ENCODE results near the gene CDC42BPA.
"Not testable (repeated sequence)": the region's sequence is repeated elsewhere in the genome, so short reads cannot be mapped to it uniquely, and the experiment has no call there.

Gene CDC42BPA

GRCh38 chr1:227255086-227255732 is 63.1 kb downstream of the CDC42BPA start:
- DNase-seq (ENCODE audit: low read depth), result no peak

- DNase-seq (ENCODE audit: low read depth), result no peak
Measured at GRCh38 chr1:227253065-227253464, 65.2 kb downstream of the CDC42BPA start.

- DNase-seq (ENCODE audit: low read depth), result no peak
Measured at GRCh38 chr1:227245613-227246320, 72.5 kb downstream of the CDC42BPA start.

GRCh38 chr1:227244339-227245118 is 73.8 kb downstream of the CDC42BPA start:
- no peak for DNase-seq (ENCODE audit: low read depth)

GRCh38 chr1:227242811-227243682 is 75.2 kb downstream of the CDC42BPA start:
- DNase-seq (ENCODE audit: low read depth), result no peak

DNA sequence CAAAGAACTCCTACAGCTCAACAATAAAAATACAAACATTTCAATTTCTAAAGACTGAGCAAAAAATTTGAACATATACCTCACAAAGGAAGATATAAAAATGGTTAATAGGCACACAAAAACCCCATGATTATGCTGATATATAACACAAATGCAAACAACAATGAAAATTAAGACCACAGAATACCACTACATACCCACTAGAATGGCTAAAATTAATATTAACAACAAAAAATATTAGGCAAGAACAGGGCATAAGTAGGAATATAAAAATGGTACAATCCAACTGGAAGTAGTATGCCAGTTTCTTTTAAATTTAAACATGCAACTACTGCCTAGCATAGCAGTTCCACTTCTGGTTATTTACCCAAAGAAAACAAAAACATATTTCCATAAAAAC is 77.3 kb downstream of the CDC42BPA start:
- no peak for DNase-seq (ENCODE audit: low read depth)

GRCh38 chr1:227234998-227235405 is 83.3 kb downstream of the CDC42BPA start:
- DNase-seq (ENCODE audit: low read depth), result no peak

GRCh38 chr1:227231128-227231527 is 87.2 kb downstream of the CDC42BPA start:
- not testable (repeated sequence) for DNase-seq (ENCODE audit: low read depth)

DNA sequence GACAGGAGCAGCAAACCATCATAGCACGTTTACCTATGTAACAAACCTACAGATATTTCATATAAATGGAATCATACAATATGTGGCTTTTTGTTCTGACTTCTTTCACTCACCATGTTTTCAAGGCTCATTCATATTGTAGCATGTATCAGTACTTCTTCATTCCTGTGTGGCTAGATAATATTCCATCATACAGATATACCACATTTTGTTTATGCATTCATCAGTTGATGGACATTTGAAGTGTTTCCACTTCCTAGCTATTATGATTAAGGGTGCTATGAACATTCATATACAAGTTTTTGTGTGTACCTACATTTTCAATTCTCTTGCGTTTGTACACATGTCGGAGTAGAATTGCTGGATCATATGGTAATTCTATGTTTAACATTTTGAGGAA is 90.1 kb downstream of the CDC42BPA start:
- DNase-seq (ENCODE audit: low read depth), result no peak

DNA sequence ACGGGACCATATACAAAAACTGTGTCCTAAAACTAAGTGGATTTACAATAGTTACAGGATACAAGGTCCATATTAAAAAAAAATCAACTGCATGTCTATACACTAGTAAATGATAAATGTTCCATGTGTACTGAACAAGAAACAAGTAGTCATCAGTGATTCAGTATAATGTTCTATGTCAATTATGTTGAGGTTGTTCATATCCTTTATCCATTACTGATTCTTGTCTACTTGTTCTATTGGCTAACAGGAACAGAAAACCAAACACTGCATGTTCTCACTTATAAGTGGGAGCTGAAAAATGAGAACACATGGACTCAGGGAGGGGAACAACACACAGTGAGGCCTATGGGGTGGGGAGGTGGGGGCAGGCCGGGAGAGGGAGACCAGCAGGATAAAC is 90.5 kb downstream of the CDC42BPA start:
- no peak for DNase-seq (ENCODE audit: low read depth)

- no peak for DNase-seq (ENCODE audit: low read depth)
Measured at GRCh38 chr1:227225715-227226346, 92.5 kb downstream of the CDC42BPA start.

DNA sequence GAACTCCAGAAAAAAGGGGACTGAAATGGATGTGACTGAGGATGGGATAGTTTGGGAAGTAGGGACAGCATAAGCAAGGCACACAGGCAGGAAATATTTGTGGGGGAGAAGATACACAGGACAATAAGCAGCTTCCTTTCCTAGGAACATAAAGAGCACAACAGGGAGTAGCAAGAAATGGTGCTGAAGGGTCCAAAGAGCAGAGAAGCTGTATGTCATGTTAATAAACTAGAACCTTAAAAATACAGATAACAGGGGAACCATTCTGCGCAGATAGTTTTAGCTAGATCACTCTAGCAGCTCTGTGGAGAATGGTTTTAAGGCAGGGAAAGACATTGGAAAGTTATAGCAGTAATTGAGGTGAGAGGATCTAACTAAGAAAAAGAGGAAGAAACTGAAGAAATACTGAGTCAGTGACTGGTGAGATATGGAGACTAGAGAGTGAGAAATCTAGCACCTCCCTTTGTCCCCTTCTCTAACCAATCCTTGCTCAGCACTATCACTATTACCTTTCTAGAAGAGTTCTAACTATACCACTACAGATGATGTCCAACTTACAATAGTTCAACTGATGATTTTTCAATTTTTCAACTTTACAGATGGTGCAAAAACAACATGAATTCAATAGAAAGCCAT is 95.0 kb downstream of the CDC42BPA start:
- DNase-seq (ENCODE audit: low read depth), result no peak

DNA sequence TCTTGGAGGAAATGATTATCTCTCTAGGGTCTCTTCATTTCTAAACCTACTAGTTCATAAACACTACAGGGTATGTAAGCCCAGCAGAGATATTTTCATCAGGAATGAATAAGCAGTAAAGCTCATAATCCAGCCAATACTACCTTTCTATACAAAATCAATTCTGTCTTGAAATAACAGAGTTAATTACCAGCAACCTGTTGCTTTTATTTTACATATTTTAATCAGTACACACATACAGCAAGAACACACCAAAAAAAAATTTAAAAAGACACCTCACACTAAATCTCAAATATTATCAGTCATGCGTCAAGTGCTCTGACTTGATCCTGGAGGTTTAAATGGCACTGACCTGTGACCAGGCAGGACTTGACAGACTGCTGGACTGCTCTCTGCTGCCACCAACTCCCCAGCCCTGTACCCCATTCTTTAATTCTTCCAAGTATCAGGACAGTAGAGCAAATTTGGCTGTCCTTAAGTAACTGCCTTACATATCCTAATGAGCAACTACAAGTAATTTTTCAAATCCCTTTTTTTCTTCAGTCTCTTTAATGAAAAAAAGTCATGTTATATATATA is 98.5 kb downstream of the CDC42BPA start:
- DNase-seq (ENCODE audit: low read depth), result no peak

DNA sequence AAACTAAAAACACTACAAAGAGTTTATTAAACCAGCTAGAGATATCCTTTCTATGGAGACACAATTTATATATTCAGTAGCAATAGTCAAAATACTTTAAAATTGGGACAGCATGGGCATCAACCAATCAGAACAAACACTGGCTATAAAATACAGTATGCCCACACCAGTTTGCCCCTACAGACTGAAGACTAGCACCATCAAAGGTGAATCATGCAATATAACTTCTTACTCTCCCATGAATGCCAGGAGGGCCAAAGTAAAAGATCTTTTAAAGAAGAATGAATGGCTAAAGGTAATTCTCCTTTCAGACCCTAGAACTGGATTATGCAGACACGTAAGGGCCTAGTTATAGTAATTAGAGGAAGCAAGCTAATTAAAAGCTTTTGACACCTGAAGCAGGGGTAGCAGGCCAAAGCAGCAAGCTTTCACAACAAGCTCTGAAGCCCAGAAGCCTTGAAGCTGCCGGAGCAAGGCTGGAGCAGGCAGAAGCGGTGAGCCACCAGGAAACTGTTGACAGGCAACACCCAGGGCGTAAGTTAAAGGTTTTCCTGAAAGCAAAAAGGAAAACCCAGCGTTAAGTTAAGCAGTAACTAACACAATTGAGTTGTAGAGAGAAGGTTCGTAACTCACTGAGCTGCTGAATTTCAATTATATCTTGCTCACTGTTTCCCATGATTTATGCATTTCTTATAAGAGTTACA is 99.3 kb downstream of the CDC42BPA start:
- no peak for DNase-seq (ENCODE audit: low read depth)

GRCh38 chr1:227215863-227216510 is 102.3 kb downstream of the CDC42BPA start:
- no peak for DNase-seq (ENCODE audit: low read depth)

DNA sequence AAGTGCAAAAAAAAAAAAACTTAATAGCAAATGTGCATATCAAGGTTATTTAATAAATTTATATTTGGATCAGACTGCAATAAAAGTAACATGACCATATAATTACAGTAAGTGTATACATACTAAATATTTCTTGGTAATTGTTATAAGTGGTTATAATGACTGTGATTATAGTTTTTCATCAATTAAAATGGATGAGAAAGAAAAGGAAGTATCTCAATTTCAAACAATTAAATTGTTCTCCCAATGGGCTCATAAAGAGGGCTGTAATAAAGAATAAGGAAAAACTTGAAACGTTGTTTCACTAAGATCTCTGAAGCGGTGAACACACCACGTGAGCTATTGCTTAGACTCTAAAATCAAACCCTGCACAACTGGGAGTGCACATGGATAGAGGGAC is 104.1 kb downstream of the CDC42BPA start:
- no peak for DNase-seq (ENCODE audit: low read depth)

DNA sequence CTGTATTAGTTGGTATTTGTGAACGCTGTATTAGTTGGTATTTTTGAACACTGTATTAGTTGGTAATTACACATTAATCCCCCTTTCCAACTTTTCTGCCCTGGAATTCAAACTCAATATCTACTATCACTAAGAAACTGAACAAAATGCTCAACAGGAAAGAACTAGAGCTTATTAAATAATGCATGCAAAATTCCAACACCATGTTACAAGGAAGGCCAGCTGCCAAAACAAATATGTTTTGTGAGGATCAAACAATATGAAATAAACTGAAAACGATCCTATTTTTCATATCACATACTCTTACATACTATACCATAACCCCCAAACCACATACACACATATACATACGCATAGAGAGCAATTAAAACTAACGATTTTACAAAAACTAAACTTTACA is 104.9 kb downstream of the CDC42BPA start:
- DNase-seq (ENCODE audit: low read depth), result no peak

GRCh38 chr1:227212164-227212563 is 106.1 kb downstream of the CDC42BPA start:
- DNase-seq (ENCODE audit: low read depth), result no peak

DNA sequence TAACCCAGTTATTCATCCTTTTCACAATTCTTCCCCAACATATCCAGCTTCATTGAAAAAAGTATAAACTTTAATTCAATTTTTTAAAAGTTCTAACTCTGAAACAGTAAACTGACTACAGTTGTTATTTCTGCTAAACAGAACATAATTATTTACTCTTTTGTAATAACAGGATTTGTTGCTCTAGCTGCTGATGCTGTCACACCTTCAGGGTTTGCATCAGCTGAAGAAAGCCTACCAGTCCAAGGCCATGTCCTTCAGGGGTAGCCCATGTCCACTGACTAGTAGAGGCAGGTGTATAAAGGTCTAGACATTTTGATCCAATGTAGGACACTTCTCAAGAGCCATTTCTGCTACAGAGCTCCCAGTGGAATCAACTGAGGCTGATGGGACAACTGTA is 107.7 kb downstream of the CDC42BPA start:
- DNase-seq (ENCODE audit: low read depth), result no peak

- DNase-seq (ENCODE audit: low read depth), result no peak
Measured at GRCh38 chr1:227197064-227197463, 121.2 kb downstream of the CDC42BPA start.
